GM18907 (cell line): Measurements from ENCODE around the gene MRPL50.
A peak's percentile ranks its signal among the peaks of the same experiment; 100 is the strongest.

Source experiments
- ATAC-seq: cut with Tn5 transposase; IDR thresholded peaks from one replicate; pipeline ENCODE4 v1.9.1; 2021; ENCODE audit warnings: mild to moderate bottlenecking, moderate library complexity; ENCODE audit not compliant: unreplicated experiment

Gene MRPL50

DNA sequence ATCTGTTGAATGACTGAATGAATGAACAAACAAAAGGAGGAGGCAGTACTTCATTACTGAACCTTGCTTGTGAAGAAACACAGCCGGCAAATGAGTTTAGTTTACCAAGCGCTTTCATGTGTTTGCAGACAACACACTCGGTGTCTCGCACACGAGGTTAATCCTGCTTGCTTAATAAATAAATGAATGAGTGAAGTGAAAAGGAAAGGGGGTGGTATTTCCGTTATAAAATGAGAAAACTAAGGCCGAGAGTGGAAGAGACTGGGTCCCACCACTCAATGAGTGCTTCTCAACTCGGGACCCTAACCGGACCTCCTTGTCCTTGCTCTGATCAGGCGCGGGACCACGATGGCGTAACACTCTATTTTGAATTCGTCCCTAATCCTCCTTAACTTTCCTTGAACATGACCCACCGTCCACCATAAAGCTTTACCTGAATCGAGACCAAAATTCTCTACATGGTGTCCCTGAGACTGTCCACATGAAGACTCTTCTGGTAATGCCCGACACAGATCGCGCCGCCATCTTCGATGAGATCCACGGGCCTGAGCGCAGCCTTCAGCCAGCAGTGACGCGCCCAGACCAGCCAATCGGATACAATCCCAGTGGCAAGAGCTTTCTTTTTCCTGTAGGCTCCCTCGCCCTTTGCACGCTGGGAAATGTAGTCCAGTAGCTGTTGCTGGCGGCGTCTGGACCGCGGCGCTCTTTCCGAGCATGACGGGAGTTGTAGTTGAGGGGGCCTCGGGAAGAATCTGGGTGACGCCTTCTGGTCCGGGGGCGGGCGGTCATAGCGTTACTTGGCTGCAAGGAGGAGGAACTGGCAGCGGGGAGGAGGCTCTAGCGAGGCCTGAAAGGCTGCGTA lies at the start of gene MRPL50, which contains the start of gene ZNF189:
Gene MRPL50 (minus strand): TSS at position 551 of the 862 bp plus-strand sequence. CDS start 26 bp downstream, at position 525.
Gene ZNF189 (plus strand): TSS at position 784 of the 862 bp plus-strand sequence. CDS start 306 bp downstream, outside the sequence.
- peak; percentile 99 for ATAC-seq

DNA sequence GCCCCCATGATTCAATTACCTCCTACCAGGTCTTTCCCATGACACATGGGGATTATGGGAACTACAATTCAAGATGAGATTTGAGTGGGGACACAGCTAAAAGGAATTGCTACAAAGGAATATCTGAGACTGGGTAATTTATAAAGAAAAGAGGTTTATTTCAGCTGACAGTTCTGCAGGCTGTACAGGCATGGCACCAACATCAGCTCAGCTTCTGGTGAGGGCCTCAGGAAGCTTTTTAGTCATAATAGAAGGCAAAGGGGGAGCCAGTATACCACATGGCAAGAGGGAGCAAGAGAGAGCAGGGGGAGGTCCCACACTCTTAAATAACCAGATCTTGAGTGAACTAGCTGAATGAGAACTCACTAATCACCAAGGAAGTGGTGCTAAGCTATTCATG lies 48.3 kb upstream of the MRPL50 start:
- no peak for ATAC-seq

DNA sequence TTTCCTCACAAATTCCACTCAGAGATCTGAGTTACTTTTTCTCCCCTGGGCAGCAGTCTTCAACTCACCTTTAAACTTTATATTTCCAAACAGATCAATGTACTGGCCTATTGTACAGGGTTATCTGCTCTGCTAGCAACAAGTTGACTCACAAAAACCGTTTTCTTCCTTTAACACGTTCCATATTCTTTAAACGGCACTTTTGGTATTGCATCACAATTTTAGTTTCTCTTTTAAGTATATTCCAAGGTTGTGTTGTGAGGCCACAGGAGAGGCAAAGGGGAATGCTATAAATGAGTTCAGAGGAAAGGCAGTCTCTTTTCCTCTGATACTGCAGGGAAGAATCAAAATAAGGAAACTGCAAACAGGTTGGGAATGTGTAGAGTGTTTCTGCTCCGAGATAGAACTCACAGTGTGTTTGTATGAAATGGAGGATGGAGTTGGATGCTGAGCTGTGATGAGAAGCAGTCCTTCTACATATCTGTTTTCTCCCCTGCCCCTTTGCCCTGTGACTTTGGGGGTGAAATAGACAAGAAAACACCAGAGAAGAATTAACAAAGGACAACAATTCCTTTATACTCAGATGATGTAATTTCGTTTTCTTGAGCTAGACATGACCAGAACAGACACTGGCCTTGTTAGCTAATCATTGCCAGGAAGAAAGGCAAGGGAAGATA lies 47.1 kb upstream of the MRPL50 start:
- no peak for ATAC-seq

DNA sequence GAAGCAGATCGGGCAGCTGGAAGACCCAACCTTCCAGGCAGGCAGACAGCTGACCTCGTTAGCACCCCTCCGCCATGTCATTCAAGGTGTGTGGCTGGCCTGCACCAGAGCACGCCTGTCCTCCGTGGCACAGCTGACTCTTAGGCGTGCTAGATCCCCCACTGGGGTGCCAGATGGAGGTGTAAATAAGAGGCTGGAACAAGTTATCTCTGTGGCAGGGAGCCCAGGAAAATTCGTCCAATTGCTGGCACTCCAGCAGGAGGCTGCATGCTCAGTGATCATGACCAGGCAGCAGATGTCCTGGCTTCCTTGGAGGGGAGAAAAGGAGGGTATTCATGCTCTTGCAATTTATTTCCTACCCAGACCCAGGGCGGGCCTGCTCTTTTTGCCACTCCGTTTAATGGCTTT lies 45.0 kb upstream of the MRPL50 start:
- ATAC-seq: no peak

DNA sequence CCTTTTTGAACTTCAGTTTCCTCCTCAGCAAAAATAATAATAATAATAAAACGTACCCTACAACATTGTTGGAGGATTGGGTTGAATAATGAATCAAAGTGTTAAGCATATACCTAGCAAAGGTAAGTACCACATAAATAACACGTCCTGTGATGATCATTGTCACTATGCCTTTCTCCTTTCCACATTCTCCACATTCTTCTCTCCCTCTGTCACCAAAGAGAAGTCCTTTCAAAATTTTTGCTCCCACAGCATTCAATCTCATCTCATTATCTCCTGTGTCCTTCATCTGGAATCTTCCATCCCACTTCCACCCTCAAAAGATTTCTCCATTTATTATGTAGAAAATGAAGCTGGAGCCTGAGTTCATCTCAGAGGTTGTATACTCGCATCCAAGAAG lies 44.3 kb upstream of the MRPL50 start:
- ATAC-seq: no peak

DNA sequence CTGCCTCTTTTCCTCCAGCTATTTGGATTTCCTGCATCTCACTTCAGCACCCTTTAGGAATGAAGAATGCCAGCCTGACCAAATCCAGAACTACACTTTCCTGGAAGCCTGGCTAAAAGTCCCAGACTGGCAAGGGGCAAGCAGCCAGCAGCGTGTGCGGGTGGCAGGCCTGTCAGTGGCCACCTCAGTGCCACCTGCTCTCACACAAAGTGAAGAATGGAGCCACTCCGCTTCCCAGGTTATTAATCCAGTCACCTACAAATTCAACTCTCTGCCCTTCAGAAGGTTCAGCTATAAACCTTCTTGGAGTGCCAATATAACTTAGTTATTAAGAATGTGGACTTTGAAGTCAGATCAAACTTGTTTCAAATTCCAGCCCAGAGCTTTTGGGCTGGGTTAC lies 43.9 kb upstream of the MRPL50 start:
- no peak for ATAC-seq

DNA sequence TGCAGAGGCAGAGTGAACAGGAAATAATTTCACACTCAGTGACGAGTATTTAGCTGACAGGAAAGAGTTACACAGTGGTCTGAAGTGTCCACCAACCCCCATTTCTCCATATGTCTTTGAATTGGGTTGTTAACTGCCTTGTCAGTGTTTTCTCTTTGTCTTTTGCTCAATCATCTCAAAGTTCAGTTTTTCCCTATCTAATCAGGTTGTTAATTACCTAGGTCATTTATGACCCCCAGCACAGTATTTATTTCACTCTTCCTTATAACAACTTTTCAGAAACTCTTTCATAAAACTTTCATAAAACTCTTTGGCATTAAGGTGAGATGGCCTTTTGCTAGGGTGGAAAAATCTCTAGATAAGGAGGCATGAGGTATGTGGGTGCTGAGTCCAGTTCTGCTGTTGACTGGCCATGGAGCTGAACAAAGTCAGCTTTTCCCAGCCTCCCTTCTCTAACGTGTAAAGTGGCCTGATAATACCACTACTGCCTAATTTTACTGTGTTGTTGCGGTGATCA lies 42.4 kb upstream of the MRPL50 start:
- ATAC-seq: no peak

DNA sequence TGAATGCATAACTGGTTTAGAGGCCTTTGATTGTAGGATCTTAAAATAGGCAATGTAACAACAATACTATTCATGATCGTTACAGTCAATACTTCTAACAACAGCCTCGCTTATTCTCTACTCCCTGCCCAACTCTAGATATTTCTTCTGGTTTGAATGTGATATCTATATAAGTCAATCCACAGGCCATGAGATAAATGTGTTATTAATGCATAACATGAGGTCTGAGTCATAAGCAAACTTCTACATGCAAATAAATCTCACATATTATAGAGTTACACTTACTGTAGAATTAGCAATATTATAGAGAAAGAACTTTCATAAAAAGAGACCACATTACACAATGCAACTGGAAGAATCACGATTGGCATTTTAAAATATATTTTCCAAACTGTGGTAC lies 40.1 kb upstream of the MRPL50 start:
- no peak for ATAC-seq

DNA sequence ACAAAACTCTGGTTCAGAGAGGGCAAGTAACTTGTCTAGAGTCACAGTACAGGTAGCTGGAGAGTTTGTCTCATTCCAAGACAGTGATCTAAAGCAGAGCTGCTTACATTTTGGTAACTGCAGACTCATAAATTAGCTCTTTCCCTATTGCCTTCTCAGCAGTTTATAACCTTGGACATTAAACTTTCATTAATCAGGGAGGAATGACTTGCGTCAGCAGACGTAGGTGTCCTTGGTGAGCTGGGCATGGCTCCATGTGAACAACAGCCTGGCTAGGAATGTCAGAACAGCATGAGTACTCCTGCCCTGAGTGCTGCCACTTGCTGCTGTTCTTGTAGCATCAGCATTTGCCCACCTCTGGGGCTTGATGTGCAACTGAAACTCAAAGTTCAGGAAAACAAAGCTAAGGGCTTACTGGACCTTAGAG lies 39.4 kb upstream of the MRPL50 start:
- no peak for ATAC-seq

DNA sequence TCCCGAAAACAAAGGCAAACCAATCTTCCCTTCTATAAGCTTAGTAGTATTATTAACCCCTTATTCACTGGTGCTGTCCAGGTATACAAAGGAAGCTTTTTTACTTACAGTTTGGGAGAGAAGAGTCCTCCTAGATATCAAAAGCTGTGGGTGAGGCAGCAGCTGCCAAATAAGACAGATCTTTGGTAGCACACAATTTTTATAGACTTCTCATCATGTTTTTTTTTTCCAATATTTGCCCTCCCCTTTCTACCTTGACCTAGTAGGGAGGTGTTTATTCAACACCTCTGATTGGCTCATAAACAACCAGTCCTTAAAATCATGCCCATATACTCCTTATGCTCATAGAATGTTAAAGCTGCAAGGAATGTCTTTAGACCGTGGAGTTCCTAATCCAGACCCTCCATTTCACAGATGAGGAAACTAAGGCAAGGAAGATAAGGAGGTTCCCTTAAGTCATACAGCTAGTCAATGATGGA lies 37.2 kb upstream of the MRPL50 start, which contains the start of gene ALDOB:
Gene ALDOB (minus strand): TSS at position 174 of the 479 bp plus-strand sequence. CDS start 4,887 bp downstream, outside the sequence.
- no peak for ATAC-seq

DNA sequence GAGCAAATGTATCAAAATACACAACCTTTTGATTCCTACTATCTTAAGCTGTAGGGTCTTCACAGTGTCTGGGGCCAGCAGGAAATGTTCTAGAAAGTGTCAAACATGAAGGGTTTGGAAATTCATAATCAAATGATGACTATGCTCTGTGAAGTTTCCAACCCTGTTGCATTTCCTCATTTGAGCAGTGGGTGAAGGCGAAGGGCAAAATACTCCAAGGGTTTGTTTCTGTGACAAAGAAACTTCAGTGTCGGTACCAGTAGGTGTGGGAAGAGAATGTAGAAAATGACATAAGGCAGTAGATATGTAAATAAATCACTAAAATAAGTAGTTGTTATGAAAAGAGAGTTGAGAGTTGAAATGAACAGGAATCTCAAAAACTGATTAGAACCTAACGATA lies 36.6 kb upstream of the MRPL50 start:
- ATAC-seq: no peak

DNA sequence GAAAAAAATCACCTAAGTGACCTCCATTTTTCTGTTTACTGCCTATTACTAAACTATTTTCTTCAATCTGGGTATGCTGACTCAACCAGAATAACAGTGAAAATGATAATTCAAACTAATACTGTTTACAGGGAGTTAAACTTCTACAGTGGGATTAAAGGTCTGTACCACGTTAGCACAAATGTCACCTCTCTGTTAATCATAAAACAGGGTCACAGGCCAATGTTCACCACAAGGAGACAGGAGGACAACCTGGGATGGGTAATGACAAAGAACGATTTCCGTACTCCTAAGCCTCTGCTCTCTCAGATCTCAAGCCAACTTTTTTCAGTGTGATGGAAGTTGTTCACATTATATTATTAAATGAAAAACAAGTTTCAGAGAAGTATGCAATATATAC lies 34.8 kb upstream of the MRPL50 start:
- no peak for ATAC-seq

DNA sequence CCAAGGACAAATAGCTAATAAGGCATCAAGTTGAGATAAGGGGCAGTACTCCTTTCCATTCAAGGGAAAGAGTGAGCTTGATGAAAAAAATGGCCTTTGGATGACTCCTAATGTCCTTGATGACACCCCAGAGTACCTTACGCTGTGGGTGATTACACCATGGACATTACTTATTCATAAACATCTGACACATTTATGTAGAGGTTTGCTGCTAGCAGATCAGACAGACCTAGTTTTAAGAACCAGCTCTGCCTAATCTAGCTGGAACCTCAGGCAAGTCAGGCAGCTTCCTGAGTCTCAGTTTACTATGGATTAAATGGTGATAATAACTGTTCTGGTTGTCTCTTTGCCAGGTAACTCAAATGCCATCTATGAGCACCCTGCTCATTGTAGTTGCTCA lies 34.3 kb upstream of the MRPL50 start:
- ATAC-seq: no peak

DNA sequence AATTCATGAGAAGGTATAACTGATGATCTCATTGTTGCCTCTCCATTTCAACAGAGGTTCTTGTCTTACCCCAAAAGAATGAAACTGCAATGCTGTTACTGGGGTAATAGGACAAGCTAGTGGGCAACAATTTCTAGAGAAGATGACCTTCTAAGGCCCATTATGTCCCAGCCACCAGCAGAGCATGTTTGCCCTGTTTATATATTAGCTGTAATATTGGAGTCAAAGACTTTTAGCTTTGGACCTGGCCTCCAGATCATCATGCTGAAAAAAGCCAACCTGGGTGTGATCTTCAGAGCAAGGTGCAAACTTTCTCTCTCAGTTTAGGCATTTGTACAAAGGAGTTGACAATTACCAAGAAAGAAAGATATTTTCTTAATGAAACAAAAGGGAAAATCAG lies 33.8 kb upstream of the MRPL50 start:
- ATAC-seq: no peak

DNA sequence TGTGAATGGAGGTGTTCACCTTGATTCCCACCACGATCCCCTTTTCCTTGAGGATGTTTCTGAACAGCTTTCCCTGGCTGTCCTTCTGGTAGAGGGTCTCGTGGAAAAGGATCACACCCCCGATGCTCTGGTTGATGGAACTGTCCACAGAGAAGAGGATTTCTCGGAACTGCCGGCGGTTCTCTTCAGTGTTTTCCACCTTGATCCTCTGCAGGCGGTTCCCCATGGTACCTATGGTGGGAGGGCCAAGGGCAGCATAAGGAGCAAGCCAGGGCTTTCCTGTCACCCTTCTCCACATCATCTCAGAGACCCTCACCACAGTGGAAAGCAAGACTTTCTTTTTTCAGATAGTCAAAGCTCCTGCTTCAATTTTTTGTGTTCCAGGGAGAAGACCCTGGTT lies 31.3 kb upstream of the MRPL50 start:
- no peak for ATAC-seq

DNA sequence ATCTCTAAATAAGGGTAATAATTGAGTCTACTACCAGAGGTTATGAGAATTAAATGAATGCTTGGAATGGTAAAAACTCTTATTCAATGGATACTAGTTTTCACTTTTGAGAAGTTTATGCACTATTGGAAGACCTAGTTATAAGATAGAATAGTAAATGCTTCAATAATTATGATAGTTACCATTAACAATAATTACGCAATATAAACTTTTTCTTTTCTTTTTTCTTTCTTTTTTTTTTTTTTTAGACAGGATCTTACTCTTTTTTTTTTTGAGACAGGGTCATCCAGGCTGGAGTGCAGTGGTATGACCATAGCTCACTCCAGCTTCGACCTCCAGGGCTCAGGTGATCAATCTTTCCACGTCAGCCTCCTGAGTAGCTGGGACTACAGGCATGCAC lies 30.5 kb upstream of the MRPL50 start:
- no peak for ATAC-seq

DNA sequence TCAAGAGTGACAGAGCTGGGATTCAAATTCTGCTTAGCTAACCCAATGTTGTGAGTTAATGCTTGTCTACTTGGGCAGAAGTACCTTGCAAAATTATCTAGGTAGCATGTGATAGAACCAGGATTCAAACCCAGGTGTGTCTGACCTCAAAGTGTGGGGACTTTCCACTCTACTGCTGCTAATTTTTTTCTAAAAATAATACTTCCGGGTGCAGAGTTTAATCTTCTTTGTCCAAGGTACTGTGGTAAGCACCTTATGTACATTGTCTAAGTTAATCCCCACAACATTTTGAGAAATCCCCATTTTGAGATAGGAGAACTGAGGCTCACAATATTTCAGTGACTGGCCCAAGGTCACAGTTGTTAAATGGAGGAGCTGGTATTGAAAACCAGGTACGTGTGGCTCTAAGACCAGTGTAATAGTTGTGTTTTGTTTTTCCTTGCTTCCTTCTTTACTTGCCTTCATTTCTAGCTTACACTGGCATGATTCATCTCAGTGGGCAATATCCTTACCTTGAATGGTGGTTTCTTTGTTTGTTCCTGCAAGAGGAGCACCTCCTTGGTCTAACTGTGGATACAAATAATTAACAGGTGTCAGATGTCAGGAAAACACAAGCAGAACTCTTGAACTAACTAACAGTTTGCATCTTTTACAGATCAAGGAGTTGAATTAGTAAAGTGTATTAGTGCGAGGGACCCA lies 29.7 kb upstream of the MRPL50 start:
- ATAC-seq: peak; percentile 73

DNA sequence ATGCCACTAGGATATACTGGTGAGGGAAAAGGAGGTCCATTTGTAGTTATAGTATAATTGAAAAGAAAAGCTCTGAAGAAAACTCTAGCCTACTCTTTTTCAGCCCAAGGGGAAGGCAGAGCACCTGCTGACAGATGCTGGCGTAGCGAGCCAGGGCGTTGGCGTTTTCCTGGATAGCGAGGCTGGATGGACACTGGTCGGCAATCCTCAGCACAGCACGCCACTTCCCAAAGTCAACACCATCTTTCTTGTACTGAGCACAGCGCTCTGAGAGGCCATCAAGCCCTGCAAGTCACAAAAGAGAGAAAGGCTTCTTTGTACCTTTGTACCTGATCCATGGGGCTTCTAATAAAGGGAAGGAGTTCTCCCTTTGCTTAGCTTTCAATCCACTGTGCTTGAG lies 28.9 kb upstream of the MRPL50 start:
- ATAC-seq: no peak

DNA sequence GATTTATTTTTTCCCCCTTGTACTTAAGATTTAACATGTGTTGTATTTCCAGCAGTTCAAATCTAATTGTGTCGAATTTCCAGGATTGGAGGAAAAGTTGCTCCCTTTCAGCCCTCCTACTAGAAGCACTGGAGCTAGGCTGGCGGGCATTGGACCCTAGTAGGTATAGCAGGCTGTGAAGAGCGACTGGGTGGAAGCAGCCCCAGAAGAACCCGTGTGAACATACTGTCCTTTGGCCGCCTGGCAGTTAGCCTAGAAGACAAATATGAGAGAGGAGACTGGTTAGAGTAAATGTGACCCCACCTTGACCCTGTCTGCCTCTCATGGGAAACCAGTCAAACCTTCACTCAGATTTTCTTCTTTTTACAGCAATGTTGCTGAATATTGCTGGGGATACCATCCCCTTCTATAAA lies 23.2 kb upstream of the MRPL50 start:
- ATAC-seq: no peak

DNA sequence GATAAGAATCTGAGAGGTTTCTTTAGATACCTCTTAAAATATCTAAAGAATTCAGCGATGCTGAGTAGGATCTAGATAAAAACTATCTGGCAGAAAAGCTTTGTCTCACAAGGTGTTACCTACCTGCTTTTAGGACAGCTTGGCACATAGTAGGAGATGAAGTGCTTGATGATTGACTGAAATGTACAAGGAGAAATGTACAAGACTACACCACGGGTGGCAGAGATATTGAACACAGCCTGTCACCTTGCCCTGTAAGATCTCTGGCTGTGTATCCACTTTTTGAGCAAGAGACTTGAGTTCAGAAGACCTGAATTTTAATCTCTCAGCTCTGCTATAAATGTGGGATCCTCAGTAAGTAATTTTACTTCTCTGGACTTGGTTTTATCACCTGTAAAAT lies 21.4 kb upstream of the MRPL50 start:
- ATAC-seq: no peak
